Ramos (cell line): ENCODE data around the gene BICC1.
"Not testable (repeated sequence)": the region's sequence is repeated elsewhere in the genome, so short reads cannot be mapped to it uniquely, and the experiment has no call there.

Experiments used
- in situ Hi-C: fragments of 300-500 bp; cut with MboI; formaldehyde crosslinking; loops from one replicate; pipeline ENCODE4 v1.14.3; 2022; ENCODE audit warnings: low sequenced_read_pairs; ENCODE audit not compliant: unreplicated experiment

BICC1 gene

DNA sequence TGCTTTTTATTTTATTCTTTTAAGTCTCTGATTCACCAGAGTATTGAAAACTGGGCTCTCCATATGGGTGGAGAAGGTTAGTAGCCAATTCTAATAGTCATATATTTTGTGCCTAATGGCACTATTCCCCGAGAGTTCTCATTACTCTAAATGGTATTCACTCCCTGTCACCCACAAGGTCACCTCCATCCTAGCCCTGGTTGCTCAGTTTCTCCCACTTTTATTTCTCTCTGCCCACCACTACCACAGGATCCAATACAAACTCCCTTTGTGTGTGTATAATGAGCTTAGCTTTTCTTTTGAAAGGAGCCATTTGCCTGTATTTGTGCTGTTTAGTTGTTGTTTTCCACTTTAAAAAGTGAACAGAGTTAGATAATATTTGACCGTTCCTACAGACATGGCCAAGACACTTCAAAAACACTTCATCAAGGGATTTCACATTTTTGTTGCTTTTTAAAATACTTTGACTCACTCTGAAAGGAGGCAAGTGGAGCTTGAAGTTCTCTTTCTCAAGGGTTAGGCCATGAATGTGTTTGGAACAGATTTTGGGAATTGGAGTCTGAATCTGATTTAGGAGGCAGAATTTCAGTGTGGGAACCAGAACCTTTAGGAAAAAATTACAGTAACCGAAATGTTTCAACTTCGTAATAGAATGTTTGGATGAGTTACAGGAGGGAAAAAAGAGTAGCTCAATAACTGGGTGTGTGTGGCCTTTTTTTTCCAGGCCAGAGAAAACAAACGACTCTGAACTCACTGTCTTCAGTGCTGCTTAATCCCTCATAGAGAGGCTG lies 321.3 kb downstream of the BICC1 start:
- in situ Hi-C loops, result no loop called here

DNA sequence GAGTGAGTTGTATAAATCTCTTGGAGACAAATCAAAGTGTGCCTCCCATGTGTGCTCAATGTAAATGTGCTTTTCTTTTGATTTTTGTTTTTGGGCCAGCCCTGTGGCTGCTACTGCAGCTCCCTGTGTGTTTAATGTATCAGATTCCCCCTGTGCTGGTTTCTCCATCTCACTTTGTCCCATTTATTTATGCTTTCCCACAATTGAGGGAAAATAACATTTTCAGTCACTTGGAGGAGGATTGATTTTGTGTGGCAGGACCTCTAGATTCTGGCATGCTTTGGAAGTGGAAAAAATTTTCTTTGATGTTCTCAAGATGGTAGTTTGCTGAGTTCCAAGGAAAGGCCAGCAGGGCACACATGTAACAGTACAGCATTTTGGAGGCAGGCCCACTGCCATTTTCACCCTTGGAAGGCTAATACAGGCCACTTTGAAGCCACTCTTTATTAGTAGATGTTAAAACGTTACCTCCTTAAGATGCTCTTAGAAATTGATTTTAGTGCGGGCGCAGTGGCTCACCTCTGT lies 323.6 kb downstream of the BICC1 start:
- in situ Hi-C loops, result no loop called here

DNA sequence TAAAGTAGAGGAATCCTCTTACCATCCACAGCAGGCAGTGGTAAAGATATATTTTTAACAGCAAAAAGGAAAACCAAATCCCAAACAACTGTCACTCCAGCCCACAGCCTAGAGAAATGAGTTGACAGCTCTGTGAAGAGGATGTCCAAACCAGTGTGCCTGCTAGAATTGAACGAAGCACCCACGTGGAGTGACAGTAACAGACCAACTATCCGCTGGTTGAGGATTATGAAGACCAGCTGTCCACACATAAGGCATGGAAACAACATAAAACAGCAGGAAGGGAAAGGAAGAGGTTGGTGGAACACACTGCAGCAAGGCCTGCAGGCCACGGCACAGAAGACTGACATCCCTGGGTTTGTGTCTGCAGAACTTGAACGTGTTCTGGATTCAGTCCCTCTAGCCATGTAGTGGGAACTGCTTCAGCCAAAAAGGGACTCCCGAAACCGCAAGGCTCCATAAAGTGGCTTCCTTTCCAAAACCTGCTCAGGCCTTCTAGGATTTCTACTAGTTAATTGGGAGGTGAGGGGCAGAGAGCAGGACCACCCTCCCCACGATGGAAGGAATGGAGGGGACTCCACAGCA lies 324.4 kb downstream of the BICC1 start:
- in situ Hi-C loops, result no loop called here

DNA sequence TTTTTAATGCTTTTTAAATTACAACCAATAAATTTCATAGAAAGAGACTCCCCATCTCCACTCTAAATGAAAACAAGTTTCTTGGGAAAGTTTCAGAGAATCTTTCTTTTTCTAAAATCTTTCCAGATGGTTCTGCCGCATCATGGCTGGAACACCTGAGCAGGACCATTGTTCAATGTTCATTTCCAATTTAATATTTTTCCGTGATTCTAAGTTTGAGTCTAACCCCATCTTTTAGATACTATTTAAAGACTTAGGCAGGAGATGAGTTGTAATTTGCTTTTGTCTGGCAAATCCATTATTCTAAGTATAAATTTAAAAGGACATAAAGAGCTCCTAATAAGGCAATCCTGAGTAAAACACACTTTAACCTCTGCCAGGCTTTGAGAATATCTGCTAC lies 325.2 kb downstream of the BICC1 start:
- in situ Hi-C loops, result no loop called here

DNA sequence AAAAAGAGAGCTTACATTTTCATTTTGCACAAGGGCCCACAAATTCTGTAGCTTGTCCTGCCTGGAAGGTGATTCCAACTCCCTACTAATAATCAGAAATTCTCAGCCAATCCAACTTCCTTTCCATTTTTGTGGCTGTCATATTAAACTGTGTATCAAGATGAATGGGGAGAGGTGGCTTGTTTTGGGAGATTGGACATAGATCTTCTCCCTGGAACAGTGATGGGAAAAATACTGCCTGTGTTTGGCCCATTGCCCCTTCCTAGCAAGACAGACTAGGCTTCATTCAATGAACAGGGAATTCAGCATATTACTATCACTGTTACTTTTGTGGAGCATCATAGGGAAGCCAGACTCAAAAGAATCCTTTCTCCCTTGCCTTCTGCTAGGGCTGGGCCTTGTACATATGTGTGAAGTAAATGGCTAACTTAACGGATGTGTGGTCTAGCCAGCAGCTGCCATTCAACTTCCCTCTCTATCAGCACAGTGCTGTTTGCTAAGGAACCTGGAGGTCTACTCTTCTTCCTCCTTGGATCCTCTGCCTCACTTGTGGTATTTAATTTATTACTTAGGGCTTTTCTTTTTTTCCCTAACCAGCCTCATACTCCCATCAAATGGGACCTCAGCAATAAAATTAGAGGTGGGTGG lies 326.0 kb downstream of the BICC1 start:
- in situ Hi-C loops, result no loop called here

DNA sequence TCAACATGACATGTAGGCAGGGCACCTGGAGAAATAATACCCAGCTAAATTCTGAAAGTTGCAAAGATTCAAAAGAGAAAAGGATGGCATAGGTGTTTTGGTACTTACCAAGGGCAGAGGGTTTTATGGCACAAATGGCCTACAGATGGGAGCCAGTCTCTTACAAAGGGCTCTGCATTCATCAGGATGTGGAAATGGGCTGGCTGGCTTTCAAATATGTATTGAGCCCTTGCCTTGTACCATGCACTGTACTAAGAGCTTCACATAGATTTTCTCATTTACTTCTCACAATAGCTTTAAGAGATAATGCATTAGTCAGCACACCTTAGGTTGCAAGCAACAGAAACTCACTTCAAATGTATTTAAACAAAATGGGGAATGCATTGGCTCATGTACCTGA lies 327.1 kb downstream of the BICC1 start:
- in situ Hi-C loops, result no loop called here

DNA sequence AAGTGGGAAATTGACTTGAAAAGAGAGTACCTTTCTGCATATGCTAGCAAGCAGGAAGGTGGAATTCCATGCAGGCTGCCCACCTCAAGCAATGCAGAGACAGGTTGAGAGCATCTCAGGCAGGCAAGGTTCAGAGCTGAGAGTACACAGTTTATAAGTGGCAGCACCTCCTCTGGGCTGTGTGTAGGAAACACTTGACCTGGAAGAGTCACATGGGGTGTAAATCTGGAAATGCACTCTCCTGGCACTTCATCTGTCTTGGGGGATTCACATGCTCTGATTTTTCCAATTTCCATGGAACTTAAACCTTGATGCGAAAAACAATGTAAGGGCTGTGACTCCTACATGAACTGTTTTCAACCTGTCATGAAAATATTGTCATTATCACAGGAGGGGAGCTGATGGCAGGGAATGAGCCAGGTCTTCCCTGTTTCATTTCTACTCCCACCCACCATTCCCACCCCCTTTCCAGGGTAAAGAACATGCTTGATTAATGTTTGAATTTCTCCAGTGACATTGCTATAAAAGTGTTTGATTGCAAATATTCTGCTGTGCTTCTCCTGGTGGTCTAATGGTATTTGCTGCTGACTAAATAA lies 328.3 kb downstream of the BICC1 start:
- in situ Hi-C loops, result no loop called here

DNA sequence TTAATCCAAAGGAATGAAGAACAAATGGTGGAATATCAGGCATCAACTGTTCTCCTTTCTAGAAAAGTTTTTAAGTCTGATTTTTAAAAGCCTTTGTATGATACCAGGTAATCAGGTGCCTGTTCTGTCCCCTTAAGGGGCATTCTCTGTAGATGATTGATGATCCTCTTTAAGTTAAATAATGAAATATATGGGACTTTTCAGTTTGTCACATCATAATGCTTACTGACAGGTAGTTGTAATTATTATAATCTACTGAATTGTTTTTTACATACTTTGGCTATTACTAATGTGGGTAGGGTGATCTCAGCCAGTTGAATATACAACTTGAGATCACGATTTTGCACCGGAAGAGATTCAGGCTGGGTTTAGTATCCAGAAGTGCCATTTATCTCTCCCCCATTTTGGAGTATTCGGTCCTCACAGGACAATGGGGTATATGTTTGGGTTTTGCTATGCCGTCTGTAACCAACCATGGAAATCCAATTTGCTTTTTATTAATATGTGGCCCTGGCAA lies 330.2 kb downstream of the BICC1 start:
- in situ Hi-C loops, result no loop called here

DNA sequence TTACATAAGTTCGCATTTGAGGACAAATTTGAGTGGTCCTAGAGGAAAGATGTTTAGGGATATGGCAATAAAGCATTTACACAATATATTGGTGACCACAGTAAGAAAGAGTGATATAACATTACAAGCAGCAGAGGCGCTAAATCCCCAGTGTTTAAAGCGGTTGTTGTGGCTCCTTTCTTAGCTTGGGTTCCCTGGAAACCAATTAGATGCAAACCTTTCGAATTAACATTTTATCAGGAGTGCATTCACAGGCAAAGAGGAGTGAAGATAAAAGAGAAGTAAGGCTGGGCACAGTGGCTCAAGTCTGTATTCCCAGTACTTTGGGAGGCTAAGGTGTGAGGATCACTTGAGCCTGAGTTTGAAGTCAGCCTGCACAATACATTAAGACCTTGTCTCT lies 331.1 kb downstream of the BICC1 start:
- in situ Hi-C loops, result no loop called here

DNA sequence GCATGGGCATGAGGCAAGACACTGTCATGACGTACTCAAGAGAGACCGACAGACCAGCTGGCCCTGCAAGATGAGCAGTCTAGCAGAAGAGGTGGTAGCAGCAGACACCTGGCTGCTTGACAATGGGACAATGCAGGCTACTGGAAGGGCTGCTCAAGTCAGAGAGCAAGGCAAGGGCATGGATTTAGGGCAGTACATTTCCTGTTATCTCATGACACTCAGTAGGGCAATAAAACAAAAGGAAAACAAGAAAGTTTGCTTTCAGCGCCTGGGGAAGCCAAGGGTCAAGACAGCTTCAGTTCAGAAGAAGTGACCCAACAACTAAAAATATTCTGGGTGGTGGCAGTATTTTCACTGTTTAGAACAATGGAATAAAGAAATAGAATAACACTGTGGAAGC lies 332.0 kb downstream of the BICC1 start:
- in situ Hi-C loops, result no loop called here

DNA sequence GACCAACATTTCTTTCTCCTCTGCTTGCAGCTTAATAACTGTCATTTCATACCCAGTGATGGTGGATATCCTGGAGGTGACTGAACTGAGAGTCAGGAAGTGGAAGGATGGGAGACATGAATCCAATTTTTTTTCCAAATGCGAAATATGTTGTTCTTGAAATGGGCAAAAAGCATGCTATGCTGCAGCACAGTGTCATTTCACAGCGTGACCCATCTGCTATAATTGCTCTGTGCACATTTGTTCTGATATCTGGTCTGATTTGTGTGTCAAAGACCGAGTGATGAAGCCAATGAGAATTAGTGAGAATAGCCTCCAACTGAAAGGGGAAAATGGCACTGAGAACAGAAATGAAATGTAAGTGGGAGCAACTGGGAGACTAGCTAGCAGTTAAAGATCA lies 334.2 kb downstream of the BICC1 start:
- in situ Hi-C loops, result no loop called here

DNA sequence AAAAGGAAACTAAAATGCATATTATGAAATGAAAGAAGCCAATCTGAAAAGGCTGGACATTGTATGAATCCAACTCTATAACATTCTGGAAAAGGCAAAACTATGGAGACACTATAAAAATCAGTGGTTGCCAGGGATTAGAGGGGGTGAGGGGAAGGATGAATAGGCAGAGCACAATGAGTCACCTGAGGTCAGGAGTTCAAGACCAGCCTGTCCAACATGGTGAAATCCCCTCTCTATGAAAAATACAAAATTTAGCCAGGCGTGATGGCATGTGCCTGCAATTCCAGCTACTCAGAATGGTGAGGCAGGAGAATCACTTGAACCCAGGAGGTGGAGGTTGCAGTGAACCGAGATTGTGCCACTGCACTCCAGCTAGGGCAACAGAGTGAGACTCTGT lies 338.9 kb downstream of the BICC1 start:
- in situ Hi-C loops, result no loop called here

DNA sequence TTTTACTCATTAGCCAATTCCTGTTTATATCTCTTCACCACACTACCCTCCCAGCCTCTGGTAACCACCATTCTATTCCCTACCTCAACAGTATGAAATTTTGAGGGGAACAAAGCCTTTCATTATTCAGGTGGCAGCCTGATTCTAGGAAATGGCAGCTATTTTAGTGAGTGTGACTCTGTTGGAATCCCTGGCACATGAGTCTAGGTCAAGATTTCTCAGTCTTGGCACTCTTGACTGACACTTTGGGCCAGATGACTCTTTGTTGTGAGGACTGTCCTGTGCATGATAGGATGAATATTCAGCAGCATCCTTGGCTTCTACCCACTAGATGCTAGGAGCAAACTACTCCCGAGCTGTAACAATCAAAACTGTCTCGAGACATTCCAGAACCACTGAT lies 341.0 kb downstream of the BICC1 start:
- in situ Hi-C loops, result no loop called here

DNA sequence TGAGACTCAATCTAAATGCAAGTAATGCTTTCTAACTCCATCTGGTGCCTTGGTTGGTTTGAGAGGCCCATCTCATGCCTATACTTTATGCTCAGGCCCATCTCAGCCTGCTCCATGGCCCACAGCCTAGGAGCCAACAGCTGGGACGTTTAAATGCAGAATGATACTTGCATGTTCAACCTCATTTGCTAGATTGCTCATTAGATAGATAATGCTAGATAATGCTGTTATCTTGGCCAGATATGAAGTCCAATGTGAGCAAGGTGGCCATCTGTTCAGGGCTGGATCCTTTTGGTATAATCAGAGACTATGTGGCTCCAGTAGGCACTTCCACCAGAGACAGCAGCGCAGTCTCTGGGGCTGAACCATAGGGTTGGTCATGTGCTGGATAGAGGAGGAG lies 342.1 kb downstream of the BICC1 start:
- in situ Hi-C loops, result no loop called here

DNA sequence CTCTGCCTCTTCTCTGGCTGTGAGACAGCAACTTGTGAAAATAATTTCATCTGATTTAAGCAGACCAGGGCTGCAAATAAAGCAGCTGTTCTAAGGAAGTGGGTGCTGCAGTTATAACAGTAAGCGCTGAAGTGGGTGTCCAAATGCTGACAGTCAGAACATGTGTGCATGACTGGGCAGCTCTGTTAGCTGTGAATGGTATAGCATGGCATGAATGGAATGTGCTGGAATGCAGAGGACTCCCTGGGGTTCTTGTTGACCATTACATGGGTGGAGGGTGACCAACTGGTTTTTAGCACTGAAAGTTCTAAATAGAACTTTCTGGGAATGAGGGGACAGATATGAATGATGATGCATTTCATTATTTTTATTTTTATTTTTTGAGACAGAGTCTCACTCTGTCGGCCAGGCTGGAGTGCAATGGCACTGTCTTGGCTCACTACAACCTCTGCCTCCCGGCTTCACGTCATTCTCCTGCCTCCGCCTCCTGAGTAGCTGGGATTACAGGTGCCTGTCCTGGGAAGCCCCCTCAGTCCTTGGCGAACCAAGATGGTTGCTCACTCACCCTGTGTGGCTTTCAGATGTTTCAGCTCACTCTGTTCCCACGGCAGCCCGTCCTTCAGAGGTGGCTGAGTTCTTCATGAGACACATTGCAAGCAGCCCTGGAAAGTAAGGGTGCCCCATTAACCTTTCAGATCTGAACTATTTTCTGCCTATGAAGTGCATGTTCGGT lies 344.0 kb downstream of the BICC1 start:
- in situ Hi-C loops, result no loop called here

DNA sequence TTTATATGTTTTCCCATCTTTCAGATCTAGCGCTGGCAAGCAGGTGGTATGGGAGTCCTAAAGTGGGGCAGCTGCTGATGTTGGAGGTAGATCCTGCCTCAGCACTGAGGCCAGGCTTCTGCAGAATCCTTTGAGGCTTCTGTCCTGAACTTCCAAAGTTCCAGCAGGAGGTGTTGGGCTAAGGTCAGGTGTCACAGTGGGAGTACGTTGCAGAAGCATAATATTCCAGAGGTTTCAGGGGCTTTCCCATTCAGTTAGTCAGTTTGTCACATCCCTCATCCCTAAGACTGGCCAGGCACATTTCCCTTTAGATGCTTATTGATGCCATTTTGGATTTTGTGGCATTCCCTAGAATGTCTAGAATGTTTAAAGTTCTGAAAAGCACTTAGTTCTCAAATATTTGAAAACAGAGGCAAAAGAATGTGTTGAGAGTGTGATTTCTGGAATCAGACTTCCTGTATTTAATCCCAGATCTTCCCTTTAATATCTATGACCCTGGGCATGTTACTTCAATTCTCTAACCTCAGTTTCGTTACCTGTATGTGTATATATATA lies 344.7 kb downstream of the BICC1 start:
- in situ Hi-C loops, result no loop called here

DNA sequence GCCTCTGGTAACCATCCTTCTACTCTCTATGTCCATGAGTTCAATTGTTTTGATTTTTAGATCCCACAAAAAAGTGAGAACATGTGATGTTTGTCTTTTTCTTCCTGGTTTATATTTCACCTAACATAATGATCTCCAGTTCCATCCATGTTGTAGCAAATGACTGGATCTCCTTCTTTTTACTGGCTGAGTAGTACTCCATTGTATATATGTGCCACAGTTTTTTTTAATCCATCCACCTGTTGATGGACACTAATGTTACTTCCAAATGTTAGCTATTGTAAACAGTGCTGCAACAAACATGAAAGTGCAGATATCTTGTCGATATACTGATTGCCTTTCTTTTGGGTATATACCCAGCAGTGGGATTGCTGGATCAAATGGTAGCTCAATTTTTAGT lies 345.5 kb downstream of the BICC1 start:
- in situ Hi-C loops, result not testable (repeated sequence)

DNA sequence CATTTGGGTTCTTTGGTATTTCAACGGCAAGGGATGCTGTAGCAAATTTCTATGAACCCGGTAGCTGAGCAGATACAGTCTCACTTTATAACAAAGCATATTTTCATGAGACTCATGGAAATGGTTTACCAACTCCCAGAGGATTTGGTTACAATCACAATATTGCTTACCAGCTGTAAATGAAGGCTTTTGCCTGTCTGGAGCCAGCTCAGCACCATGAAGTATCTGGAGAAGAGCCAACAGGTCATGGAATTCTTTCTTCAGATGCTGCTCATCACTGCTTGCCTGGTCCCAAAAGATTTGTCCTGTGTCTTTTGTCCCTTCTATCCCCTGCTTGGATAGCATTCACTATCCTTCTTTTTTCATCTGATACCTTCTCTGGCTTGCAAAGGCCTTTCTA lies 346.9 kb downstream of the BICC1 start:
- in situ Hi-C loops, result no loop called here

DNA sequence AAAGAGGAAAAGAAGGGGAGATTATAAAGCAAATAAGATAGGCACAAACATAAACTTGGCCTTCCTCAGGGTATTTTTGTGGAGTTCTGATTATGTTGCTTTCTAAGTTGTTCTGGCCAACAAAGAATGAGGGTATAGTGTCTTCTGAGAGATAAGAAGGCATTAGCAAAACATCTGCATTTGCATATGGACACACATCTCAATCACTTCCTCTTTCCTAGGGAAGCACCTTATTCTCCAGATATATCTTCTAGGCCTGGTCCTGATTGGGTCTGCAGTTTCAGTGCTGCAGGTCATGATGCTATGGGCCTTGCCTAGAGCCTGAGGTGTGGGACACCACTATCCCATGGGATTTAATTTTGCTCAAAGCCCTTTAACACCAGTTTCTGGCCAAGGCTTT lies 355.0 kb downstream of the BICC1 start:
- in situ Hi-C loops, result no loop called here
